Naive B cell (primary cell): ENCODE measurements around the gene ISLR. TPM values are rescaled to one million over a fixed set of nuclear protein-coding genes. Genes with fewer than 3 reads are reported as not detected.
A peak's percentile ranks its signal among the peaks of the same experiment; 100 is the strongest.

Source experiments
- ATAC-seq, 2 donors: fragments of 150-1000 bp; cut with Tn5 transposase; 2 replicates each; pipeline ENCODE4 v1.10.0; 2021; ENCODE audit warnings: low read depth in 2 of 2, mild to moderate bottlenecking in 2 of 2, moderate library complexity in 2 of 2
- DNase-seq: peaks from one replicate; pipeline ENCODE4 v3.0.0; 2022
- H3K27ac Mint-ChIP-seq, 6 donors: one replicate each; pipeline ENCODE4 v1.8.0; 2020 to 2022; ENCODE audit warnings: mild to moderate bottlenecking in 6 of 6, mixed read lengths in 6 of 6, moderate library complexity in 5 of 6, inconsistent platforms in 2 of 6
- H3K27me3 Mint-ChIP-seq, 3 donors: one replicate each; pipeline ENCODE4 v1.8.0; 2021 to 2022; ENCODE audit warnings: mixed read lengths in 3 of 3, mild to moderate bottlenecking in 1 of 3
- H3K36me3 Mint-ChIP-seq, 2 donors: one replicate each; pipeline ENCODE4 v1.8.0; 2020 to 2022; ENCODE audit warnings: mixed read lengths in 2 of 2, inconsistent platforms in 1 of 2, mild to moderate bottlenecking in 1 of 2
- H3K4me1 Mint-ChIP-seq, 3 donors: one replicate each; pipeline ENCODE4 v1.8.0; 2020 to 2022; ENCODE audit warnings: mixed read lengths in 3 of 3, inconsistent platforms in 1 of 3, mild to moderate bottlenecking in 1 of 3, moderate library complexity in 1 of 3
- H3K4me3 Mint-ChIP-seq, 8 donors: one replicate each; pipeline ENCODE4 v1.8.0; 2020 to 2022; ENCODE audit warnings: mild to moderate bottlenecking in 8 of 8, mixed read lengths in 8 of 8, moderate library complexity in 8 of 8, inconsistent platforms in 2 of 8
- H3K9me3 Mint-ChIP-seq, 7 donors: one replicate each; pipeline ENCODE4 v1.8.0; 2020 to 2022; ENCODE audit warnings: mixed read lengths in 7 of 7, mild to moderate bottlenecking in 5 of 7, inconsistent platforms in 2 of 7, moderate library complexity in 1 of 7
- polyA plus RNA-seq, 6 donors: library from polyadenylated mRNA; unstranded; fragments of 300-500 nt; fragmentation: Illumina TruSeq; gene quantifications; one replicate each; pipeline ENCODE4 v1.2.3, GENCODE V29; 2021; ENCODE audit warnings: low read depth in 6 of 6

Gene ISLR
- polyA plus RNA-seq, 6 donors from 2014 or later = not detected

- no peak for DNase-seq
- Mint-ChIP-seq H3K9me3 (peaks cover 0 to 6% (median 4%) of the 10 kb centered on the region in 7 donors), H3K4me1 (no peaks in the 10 kb centered on the region), H3K4me3 (no peak overlapping the region), H3K27me3 (peaks cover 18 to 49% (median 36%) of the 10 kb centered on the region in 3 donors), H3K36me3 (no peaks in the 10 kb centered on the region), H3K27ac (no peak overlapping the region)
- no peak for ATAC-seq
Measured at GRCh38 chr15:74209560-74209958, 36.0 kb downstream of the ISLR start.

GRCh38 chr15:74209997-74210671, 36.6 kb downstream of the ISLR start:
- ATAC-seq (no peak), DNase-seq (no peak)
- Mint-ChIP-seq H3K36me3 (no peaks in the 10 kb centered on the region), H3K4me3 (no peak overlapping the region), H3K27ac (no peak overlapping the region), H3K27me3 (peaks cover 18 to 49% (median 42%) of the 10 kb centered on the region in 3 donors), H3K4me1 (no peaks in the 10 kb centered on the region), H3K9me3 (peaks cover 0 to 6% (median 4%) of the 10 kb centered on the region in 7 donors)

- ATAC-seq (no peak), DNase-seq (no peak)
- Mint-ChIP-seq H3K36me3 (no peaks in the 10 kb centered on the region), H3K4me1 (no peaks in the 10 kb centered on the region), H3K27ac (no peak overlapping the region), H3K27me3 (peaks cover 18 to 48% (median 46%) of the 10 kb centered on the region in 3 donors), H3K4me3 (no peak overlapping the region), H3K9me3 (peaks cover 0 to 6% (median 4%) of the 10 kb centered on the region in 7 donors)
Measured at GRCh38 chr15:74210729-74211128, 37.2 kb downstream of the ISLR start.

- H3K36me3 Mint-ChIP-seq = no peaks in the 10 kb centered on the region
- DNase-seq (no peak), ATAC-seq (no peak)
- peaks cover 0 to 6% (median 4%) of the 10 kb centered on the region in 7 donors for H3K9me3 Mint-ChIP-seq
- peaks cover 18 to 50% (median 48%) of the 10 kb centered on the region in 3 donors for H3K27me3 Mint-ChIP-seq
- no peaks in the 10 kb centered on the region for H3K4me1 Mint-ChIP-seq
- H3K4me3 Mint-ChIP-seq = no peak overlapping the region
- peak overlapping the region in 1 of 6 donors; percentile 25 for H3K27ac Mint-ChIP-seq
Measured at GRCh38 chr15:74211656-74212055, 38.1 kb downstream of the ISLR start.

- H3K27ac Mint-ChIP-seq = no peak overlapping the region
- DNase-seq = no peak
- no peaks in the 10 kb centered on the region for H3K36me3 Mint-ChIP-seq
- H3K4me3 Mint-ChIP-seq = no peak overlapping the region
- peaks cover 14 to 53% (median 45%) of the 10 kb centered on the region in 3 donors for H3K27me3 Mint-ChIP-seq
- H3K9me3 Mint-ChIP-seq = peaks cover 0 to 6% (median 4%) of the 10 kb centered on the region in 7 donors
- no peaks in the 10 kb centered on the region for H3K4me1 Mint-ChIP-seq
- ATAC-seq = no peak
Measured at GRCh38 chr15:74212494-74212893, 39.0 kb downstream of the ISLR start.

GRCh38 chr15:74213858-74214284, 40.4 kb downstream of the ISLR start:
- DNase-seq (no peak), ATAC-seq (no peak)
- Mint-ChIP-seq H3K27ac (no peak overlapping the region), H3K4me3 (no peak overlapping the region), H3K9me3 (peaks cover 0 to 6% (median 4%) of the 10 kb centered on the region in 7 donors), H3K36me3 (no peaks in the 10 kb centered on the region), H3K27me3 (peaks cover 17 to 48% (median 39%) of the 10 kb centered on the region in 3 donors), H3K4me1 (no peaks in the 10 kb centered on the region)

GRCh38 chr15:74214324-74215021, 41.0 kb downstream of the ISLR start:
- no peak overlapping the region for H3K4me3 Mint-ChIP-seq
- no peaks in the 10 kb centered on the region for H3K36me3 Mint-ChIP-seq
- no peak for DNase-seq
- H3K27ac Mint-ChIP-seq = no peak overlapping the region
- ATAC-seq = no peak
- no peaks in the 10 kb centered on the region for H3K4me1 Mint-ChIP-seq
- H3K9me3 Mint-ChIP-seq = peaks cover 0 to 6% (median 4%) of the 10 kb centered on the region in 7 donors
- H3K27me3 Mint-ChIP-seq = peaks cover 22 to 44% (median 38%) of the 10 kb centered on the region in 3 donors

GRCh38 chr15:74215958-74216357, 42.4 kb downstream of the ISLR start:
- H3K27me3 Mint-ChIP-seq = peaks cover 18 to 47% (median 46%) of the 10 kb centered on the region in 3 donors
- ATAC-seq (no peak), DNase-seq (no peak)
- H3K9me3 Mint-ChIP-seq = peaks cover 0 to 4% (median 2%) of the 10 kb centered on the region in 7 donors
- no peak overlapping the region for H3K27ac Mint-ChIP-seq
- no peak overlapping the region for H3K4me3 Mint-ChIP-seq
- no peaks in the 10 kb centered on the region for H3K36me3 Mint-ChIP-seq
- no peaks in the 10 kb centered on the region for H3K4me1 Mint-ChIP-seq

GRCh38 chr15:74216949-74217348, 43.4 kb downstream of the ISLR start:
- H3K27ac Mint-ChIP-seq = no peak overlapping the region
- no peaks in the 10 kb centered on the region for H3K9me3 Mint-ChIP-seq
- H3K36me3 Mint-ChIP-seq = no peaks in the 10 kb centered on the region
- no peak for DNase-seq
- ATAC-seq = no peak
- H3K4me3 Mint-ChIP-seq = no peak overlapping the region
- H3K4me1 Mint-ChIP-seq = no peaks in the 10 kb centered on the region
- H3K27me3 Mint-ChIP-seq = peaks cover 17 to 48% (median 40%) of the 10 kb centered on the region in 3 donors

GRCh38 chr15:74217907-74218885, 44.7 kb downstream of the ISLR start:
- ATAC-seq (no peak), DNase-seq (no peak)
- no peaks in the 10 kb centered on the region for H3K36me3 Mint-ChIP-seq
- H3K27ac Mint-ChIP-seq = no peak overlapping the region
- no peak overlapping the region for H3K4me3 Mint-ChIP-seq
- H3K9me3 Mint-ChIP-seq = no peaks in the 10 kb centered on the region
- H3K4me1 Mint-ChIP-seq = no peaks in the 10 kb centered on the region
- peaks cover 17 to 55% (median 49%) of the 10 kb centered on the region in 3 donors for H3K27me3 Mint-ChIP-seq

GRCh38 chr15:74220475-74221248, 47.2 kb downstream of the ISLR start:
- Mint-ChIP-seq H3K27me3 (peaks cover 32 to 65% (median 64%) of the 10 kb centered on the region in 3 donors), H3K36me3 (no peaks in the 10 kb centered on the region), H3K4me3 (no peak overlapping the region), H3K27ac (no peak overlapping the region), H3K4me1 (no peaks in the 10 kb centered on the region), H3K9me3 (no peaks in the 10 kb centered on the region)
- ATAC-seq (no peak), DNase-seq (no peak)

GRCh38 chr15:74221399-74222239, 48.1 kb downstream of the ISLR start:
- Mint-ChIP-seq H3K27me3 (peaks cover 37 to 75% (median 67%) of the 10 kb centered on the region in 3 donors), H3K4me3 (no peak overlapping the region), H3K9me3 (no peaks in the 10 kb centered on the region), H3K27ac (no peak overlapping the region), H3K36me3 (no peaks in the 10 kb centered on the region), H3K4me1 (peaks cover 0 to 1% (median 0%) of the 10 kb centered on the region in 3 donors)
- ATAC-seq (no peak), DNase-seq (no peak)
